ENCODE measurements around the gene METRN. TPM values are rescaled to one million over a fixed set of nuclear protein-coding genes. Genes with fewer than 3 reads are reported as not detected.
"Not testable (repeated sequence)": the region's sequence is repeated elsewhere in the genome, so short reads cannot be mapped to it uniquely, and the experiment has no call there.

METRN gene
- total RNA-seq, 1 donor from 2014 or later: 18.3 TPM

DNA sequence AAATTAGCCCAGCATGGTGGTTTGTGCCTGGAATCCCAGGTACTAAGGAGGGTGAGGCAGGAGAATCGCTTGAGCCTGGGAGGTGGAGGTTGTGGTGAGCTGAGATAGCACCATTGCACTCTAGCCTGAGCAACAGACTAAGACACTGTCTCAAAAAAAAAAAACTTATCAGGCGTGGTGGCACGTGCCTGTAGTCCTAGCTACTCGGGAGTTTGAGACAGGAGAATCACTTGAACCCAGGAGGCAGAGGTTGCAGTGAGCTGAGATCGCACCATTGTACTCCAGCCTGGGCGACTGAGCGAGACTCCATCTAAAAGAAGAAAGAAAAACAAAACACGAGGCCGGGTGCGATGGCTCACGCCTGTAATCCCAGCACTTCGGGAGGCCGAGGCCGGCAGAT, 28.0 kb downstream of the METRN start:
- not testable (repeated sequence) for H3K27ac ChIP-seq (ENCODE audit: low read depth, low read length); H3K36me3 ChIP-seq (ENCODE audit: control insufficient read depth in 3 of 3, insufficient read depth in 3 of 3, low read length in 3 of 3); H3K9ac ChIP-seq (ENCODE audit: low read depth in 1 of 3, low read length in 3 of 3); H3K4me3 ChIP-seq (ENCODE audit: low read length in 3 of 3); H3K9me3 ChIP-seq (ENCODE audit: control insufficient read depth in 3 of 3, low read length in 3 of 3)
- H3K27me3 ChIP-seq (ENCODE audit: control insufficient read depth in 3 of 3, insufficient read depth in 3 of 3, low read length in 3 of 3): peaks cover 0 to 15% (median 4%) of the 10 kb centered on the region in 3 donors
- peaks cover 13 to 16% (median 14%) of the 10 kb centered on the region in 3 donors for H3K4me1 ChIP-seq (ENCODE audit: control insufficient read depth in 3 of 3, insufficient read depth in 3 of 3, low read length in 3 of 3)

DNA sequence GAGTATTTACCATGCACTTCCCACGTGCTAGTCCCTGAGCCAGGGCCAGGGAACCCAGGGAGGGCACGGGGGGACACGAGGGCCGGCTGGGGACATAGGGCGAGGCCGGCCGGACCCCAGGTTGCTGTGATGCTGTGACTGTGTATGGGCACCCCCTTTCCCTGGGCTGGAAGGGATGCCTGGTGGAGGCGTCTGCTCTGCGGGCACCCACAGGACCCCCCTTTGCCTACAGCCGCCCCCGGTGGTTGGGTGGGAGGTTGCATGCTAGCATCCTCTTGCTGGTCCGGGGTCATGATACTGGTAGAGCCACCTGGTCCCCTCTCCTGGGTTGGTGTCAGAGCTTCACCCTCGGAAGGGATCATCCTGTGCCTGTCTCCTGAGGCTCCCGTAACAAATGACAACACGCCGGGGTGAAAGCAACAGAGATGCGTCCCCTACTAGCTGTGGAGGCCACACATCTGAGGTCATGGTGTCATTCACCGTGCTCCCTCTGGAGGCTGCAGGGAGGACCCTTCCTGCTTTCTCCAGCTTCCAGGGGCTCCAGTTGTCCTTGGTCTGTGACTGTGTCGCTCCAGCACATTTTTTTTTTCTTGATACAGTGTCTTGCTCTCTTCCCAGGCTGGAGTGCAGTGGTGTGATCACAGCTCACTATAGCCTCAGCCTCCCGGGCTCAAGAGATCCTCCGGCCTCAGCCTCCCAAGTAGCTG, 29.0 kb downstream of the METRN start:
- Histone ChIP-seq H3K27me3 (ENCODE audit: control insufficient read depth in 3 of 3, insufficient read depth in 3 of 3, low read length in 3 of 3) (peaks cover 0 to 15% (median 4%) of the 10 kb centered on the region in 3 donors), H3K27ac (ENCODE audit: low read depth, low read length) (no peak overlapping the region), H3K9ac (ENCODE audit: low read depth in 1 of 3, low read length in 3 of 3) (no peak overlapping the region), H3K36me3 (ENCODE audit: control insufficient read depth in 3 of 3, insufficient read depth in 3 of 3, low read length in 3 of 3) (peaks cover 0 to 6% (median 3%) of the 10 kb centered on the region in 3 donors), H3K9me3 (ENCODE audit: control insufficient read depth in 3 of 3, low read length in 3 of 3) (no peaks in the 10 kb centered on the region), H3K4me3 (ENCODE audit: low read length in 3 of 3) (no peak overlapping the region), H3K4me1 (ENCODE audit: control insufficient read depth in 3 of 3, insufficient read depth in 3 of 3, low read length in 3 of 3) (peaks cover 13 to 16% (median 14%) of the 10 kb centered on the region in 3 donors)

DNA sequence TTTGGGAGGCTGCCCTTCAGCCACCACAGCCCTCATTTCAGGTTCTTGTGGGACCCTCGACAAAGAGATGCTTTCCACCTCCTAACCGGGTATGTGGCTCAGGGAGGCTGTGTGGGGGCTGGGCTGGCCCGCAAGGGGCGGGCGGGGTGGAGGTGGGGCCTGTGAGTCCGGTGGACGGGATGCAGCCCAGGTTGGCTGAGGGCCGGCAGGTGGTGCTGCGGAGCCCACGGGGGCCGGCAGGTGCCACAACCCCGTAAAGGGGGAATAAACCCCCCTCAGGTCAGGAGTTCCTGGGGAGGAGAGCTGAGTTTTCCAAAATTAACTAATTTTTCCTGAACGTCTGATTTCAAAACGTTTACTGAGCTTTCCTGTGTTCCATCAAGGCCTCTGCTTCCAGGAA, 30.8 kb downstream of the METRN start:
- Histone ChIP-seq H3K9ac (ENCODE audit: low read depth in 1 of 3, low read length in 3 of 3) (no peak overlapping the region), H3K27me3 (ENCODE audit: control insufficient read depth in 3 of 3, insufficient read depth in 3 of 3, low read length in 3 of 3) (peaks cover 0 to 19% (median 4%) of the 10 kb centered on the region in 3 donors), H3K4me1 (ENCODE audit: control insufficient read depth in 3 of 3, insufficient read depth in 3 of 3, low read length in 3 of 3) (peaks cover 3 to 4% (median 3%) of the 10 kb centered on the region in 3 donors), H3K4me3 (ENCODE audit: low read length in 3 of 3) (no peak overlapping the region), H3K9me3 (ENCODE audit: control insufficient read depth in 3 of 3, low read length in 3 of 3) (no peaks in the 10 kb centered on the region), H3K36me3 (ENCODE audit: control insufficient read depth in 3 of 3, insufficient read depth in 3 of 3, low read length in 3 of 3) (no peaks in the 10 kb centered on the region), H3K27ac (ENCODE audit: low read depth, low read length) (no peak overlapping the region)

DNA sequence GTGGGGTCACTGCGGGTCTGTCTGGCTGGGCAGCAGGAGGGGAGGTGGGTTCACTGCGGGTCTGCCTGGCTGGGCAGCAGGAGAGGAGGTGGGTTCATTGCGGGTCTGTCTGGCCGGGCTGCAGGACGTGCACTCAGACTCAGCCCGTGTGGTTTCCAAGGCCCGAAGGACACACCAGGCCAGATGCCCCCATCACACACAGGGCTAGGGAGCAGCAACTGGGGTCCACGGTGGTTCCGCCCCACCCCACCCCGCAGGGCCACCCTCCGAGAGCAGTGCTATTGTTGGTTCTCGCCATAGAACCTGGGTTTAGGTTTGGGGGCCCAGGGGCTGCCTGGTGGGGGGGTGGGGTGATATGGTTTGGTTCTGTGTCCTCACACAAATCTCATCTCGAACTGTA, 31.7 kb downstream of the METRN start:
- Histone ChIP-seq H3K9ac (ENCODE audit: low read depth in 1 of 3, low read length in 3 of 3) (no peak overlapping the region), H3K4me3 (ENCODE audit: low read length in 3 of 3) (no peak overlapping the region), H3K27me3 (ENCODE audit: control insufficient read depth in 3 of 3, insufficient read depth in 3 of 3, low read length in 3 of 3) (peaks cover 8 to 27% (median 10%) of the 10 kb centered on the region in 3 donors), H3K36me3 (ENCODE audit: control insufficient read depth in 3 of 3, insufficient read depth in 3 of 3, low read length in 3 of 3) (no peaks in the 10 kb centered on the region), H3K9me3 (ENCODE audit: control insufficient read depth in 3 of 3, low read length in 3 of 3) (no peaks in the 10 kb centered on the region), H3K27ac (ENCODE audit: low read depth, low read length) (no peak overlapping the region), H3K4me1 (ENCODE audit: control insufficient read depth in 3 of 3, insufficient read depth in 3 of 3, low read length in 3 of 3) (no peaks in the 10 kb centered on the region)

DNA sequence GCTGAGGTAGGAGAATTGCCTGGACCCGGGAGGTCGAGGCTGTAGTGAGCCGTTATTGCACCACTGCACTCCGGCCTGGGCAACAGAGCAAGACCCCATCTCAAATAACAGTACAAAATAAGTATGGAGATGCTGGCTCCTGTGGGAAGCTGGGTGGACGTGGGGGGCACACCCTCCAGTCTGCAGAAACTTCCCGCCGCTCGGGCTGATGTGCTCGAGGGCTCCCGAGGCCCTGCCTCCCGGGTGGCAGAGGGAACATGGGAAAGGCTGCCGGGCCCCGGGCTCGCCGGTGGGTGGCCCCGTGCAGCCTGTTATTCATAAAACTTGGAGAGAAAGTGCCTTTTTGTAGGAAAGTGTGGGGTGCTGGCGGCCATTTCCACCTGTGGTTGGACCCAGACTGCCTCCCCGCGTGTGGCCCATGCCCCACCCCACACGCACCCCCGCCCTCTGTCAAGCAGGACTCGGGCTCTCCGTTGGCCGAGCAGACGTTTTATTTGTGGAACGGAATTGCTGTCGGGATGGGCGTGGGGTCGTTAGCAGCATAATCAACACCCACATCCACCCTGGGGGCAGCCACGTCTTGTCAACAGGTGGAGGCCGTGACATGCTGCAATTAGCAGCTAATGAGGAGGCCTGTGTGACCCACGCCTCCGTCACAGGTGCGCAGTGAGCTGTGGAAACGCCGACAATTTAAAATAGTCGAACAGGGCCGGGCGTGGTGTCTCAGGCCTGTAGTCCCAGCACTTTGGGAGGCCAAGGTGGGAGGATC, 33.2 kb downstream of the METRN start:
- no peaks in the 10 kb centered on the region for H3K36me3 ChIP-seq (ENCODE audit: control insufficient read depth in 3 of 3, insufficient read depth in 3 of 3, low read length in 3 of 3)
- no peak overlapping the region for H3K27ac ChIP-seq (ENCODE audit: low read depth, low read length)
- H3K4me1 ChIP-seq (ENCODE audit: control insufficient read depth in 3 of 3, insufficient read depth in 3 of 3, low read length in 3 of 3): peaks cover 0 to 4% (median 0%) of the 10 kb centered on the region in 3 donors
- peaks cover 17 to 33% (median 20%) of the 10 kb centered on the region in 3 donors for H3K27me3 ChIP-seq (ENCODE audit: control insufficient read depth in 3 of 3, insufficient read depth in 3 of 3, low read length in 3 of 3)
- no peaks in the 10 kb centered on the region for H3K9me3 ChIP-seq (ENCODE audit: control insufficient read depth in 3 of 3, low read length in 3 of 3)
- no peak overlapping the region for H3K4me3 ChIP-seq (ENCODE audit: low read length in 3 of 3)
- no peak overlapping the region for H3K9ac ChIP-seq (ENCODE audit: low read depth in 1 of 3, low read length in 3 of 3)

DNA sequence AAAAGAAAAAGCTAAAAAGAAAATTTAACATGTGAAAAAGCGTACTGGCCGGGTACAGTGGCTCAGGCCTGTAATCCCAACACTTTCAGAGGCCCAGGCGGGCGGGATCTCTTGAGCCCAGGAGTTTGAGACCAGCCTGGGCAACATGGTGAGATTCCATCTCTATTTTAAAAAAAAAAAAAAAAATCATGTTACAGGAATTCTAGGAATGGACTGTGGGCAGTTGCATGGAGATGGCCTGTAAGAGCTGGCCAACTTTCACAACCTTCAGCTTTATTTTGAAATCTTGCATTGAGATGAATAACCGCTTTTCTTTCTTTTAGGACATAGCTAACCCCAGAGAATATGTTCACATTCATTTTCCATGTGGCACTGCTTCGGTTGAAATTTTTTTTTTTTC, 34.1 kb downstream of the METRN start:
- H3K27me3 ChIP-seq (ENCODE audit: control insufficient read depth in 3 of 3, insufficient read depth in 3 of 3, low read length in 3 of 3): peaks cover 20 to 31% (median 26%) of the 10 kb centered on the region in 3 donors
- H3K4me1 ChIP-seq (ENCODE audit: control insufficient read depth in 3 of 3, insufficient read depth in 3 of 3, low read length in 3 of 3): peaks cover 0 to 4% (median 0%) of the 10 kb centered on the region in 3 donors
- H3K9ac ChIP-seq (ENCODE audit: low read depth in 1 of 3, low read length in 3 of 3): no peak overlapping the region
- H3K4me3 ChIP-seq (ENCODE audit: low read length in 3 of 3): no peak overlapping the region
- H3K36me3 ChIP-seq (ENCODE audit: control insufficient read depth in 3 of 3, insufficient read depth in 3 of 3, low read length in 3 of 3): no peaks in the 10 kb centered on the region
- no peaks in the 10 kb centered on the region for H3K9me3 ChIP-seq (ENCODE audit: control insufficient read depth in 3 of 3, low read length in 3 of 3)
- H3K27ac ChIP-seq (ENCODE audit: low read depth, low read length): no peak overlapping the region

DNA sequence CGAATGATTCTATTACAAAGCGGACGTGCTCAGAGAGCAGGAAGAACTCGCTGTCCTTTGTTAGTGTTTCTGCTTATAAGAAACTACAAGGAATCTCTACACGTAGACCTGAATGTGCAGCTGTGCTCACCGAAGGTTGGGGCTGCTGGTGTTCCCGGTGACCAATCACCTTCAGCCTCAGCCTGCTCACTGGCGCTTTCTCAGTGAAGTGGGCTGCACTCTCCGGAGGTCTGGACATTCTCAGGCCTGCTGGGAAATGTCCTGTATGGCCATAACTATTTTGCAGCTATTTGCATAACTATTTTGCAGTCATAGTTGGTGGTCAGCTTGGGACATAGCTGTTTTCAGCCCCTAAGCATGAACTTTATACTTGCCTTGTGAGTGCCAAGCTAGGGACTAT, 35.6 kb downstream of the METRN start:
- Histone ChIP-seq H3K4me3 (ENCODE audit: low read length in 3 of 3) (no peak overlapping the region), H3K27me3 (ENCODE audit: control insufficient read depth in 3 of 3, insufficient read depth in 3 of 3, low read length in 3 of 3) (peaks cover 17 to 30% (median 26%) of the 10 kb centered on the region in 3 donors), H3K9ac (ENCODE audit: low read depth in 1 of 3, low read length in 3 of 3) (no peak overlapping the region), H3K4me1 (ENCODE audit: control insufficient read depth in 3 of 3, insufficient read depth in 3 of 3, low read length in 3 of 3) (peaks cover 0 to 4% (median 0%) of the 10 kb centered on the region in 3 donors), H3K9me3 (ENCODE audit: control insufficient read depth in 3 of 3, low read length in 3 of 3) (no peaks in the 10 kb centered on the region), H3K27ac (ENCODE audit: low read depth, low read length) (no peak overlapping the region), H3K36me3 (ENCODE audit: control insufficient read depth in 3 of 3, insufficient read depth in 3 of 3, low read length in 3 of 3) (no peaks in the 10 kb centered on the region)

DNA sequence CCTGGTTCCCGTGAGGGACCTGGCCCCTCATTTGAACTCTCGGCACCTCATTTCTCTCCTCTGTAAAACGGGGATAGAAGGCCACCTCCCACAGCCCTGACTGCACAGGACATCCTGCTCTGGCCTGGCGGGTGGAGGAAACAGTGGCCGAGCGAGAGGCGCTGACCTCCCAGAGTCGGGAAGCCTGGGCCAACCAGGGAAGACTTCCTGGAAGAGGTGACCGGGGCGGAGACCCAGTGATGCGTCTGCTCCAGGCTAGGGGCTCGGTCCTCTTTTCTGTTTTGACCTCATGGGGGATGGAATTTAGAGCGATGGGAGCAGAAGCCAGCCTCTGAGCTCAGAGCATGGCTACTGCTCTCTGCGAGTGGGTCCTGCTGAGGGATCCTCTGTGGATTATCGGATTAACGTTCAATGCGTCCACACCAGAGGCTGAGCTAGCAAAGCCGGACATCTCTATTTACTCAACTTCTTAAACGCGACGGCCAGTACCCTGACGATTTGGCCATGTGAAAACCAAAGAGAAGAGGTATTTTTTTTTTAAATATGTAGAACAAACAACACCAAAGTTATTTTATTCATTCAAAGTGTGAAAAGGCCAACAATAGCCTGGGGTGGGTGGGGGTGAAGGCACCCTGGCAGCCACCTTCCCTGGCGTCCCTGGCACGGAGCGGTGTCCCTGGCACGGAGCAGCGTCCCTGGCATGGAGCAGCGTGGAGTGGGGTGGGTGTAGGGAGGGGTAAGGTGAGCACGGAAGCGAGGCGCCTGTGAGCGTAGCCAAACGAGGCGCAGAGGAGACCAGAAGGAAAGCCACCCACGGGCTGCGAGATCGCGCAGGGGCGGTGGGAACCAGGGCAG, 36.5 kb downstream of the METRN start:
- Histone ChIP-seq H3K4me3 (ENCODE audit: low read length in 3 of 3) (no peak overlapping the region), H3K27ac (ENCODE audit: low read depth, low read length) (no peak overlapping the region), H3K27me3 (ENCODE audit: control insufficient read depth in 3 of 3, insufficient read depth in 3 of 3, low read length in 3 of 3) (peaks cover 20 to 33% (median 28%) of the 10 kb centered on the region in 3 donors)

DNA sequence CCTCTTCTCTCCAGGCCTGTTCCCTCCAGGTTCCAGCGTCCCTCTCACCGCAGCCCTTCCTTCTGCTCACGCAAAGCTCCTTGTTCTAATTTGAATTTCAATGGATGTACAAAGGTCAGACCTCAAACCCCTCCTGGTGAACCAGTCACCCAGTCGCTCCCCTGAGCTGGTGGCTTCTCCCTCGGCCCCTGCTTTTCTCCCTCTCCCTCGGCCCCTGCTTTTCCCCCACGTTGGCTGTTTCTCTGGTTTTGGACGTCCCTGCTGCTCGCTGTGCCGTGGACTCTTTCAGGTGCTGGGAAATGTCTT, 37.0 kb downstream of the METRN start:
- Histone ChIP-seq H3K27ac (ENCODE audit: low read depth, low read length) (no peak overlapping the region), H3K36me3 (ENCODE audit: control insufficient read depth in 3 of 3, insufficient read depth in 3 of 3, low read length in 3 of 3) (no peaks in the 10 kb centered on the region), H3K4me1 (ENCODE audit: control insufficient read depth in 3 of 3, insufficient read depth in 3 of 3, low read length in 3 of 3) (peaks cover 0 to 4% (median 0%) of the 10 kb centered on the region in 3 donors), H3K27me3 (ENCODE audit: control insufficient read depth in 3 of 3, insufficient read depth in 3 of 3, low read length in 3 of 3) (peaks cover 20 to 33% (median 29%) of the 10 kb centered on the region in 3 donors), H3K4me3 (ENCODE audit: low read length in 3 of 3) (no peak overlapping the region), H3K9me3 (ENCODE audit: control insufficient read depth in 3 of 3, low read length in 3 of 3) (no peaks in the 10 kb centered on the region), H3K9ac (ENCODE audit: low read depth in 1 of 3, low read length in 3 of 3) (no peak overlapping the region)

More for the DNA sequence above, 36.5 kb downstream of the METRN start:
- Histone ChIP-seq H3K9ac (ENCODE audit: low read depth in 1 of 3, low read length in 3 of 3) (no peak overlapping the region), H3K4me1 (ENCODE audit: control insufficient read depth in 3 of 3, insufficient read depth in 3 of 3, low read length in 3 of 3) (peaks cover 0 to 4% (median 0%) of the 10 kb centered on the region in 3 donors), H3K9me3 (ENCODE audit: control insufficient read depth in 3 of 3, low read length in 3 of 3) (no peaks in the 10 kb centered on the region), H3K36me3 (ENCODE audit: control insufficient read depth in 3 of 3, insufficient read depth in 3 of 3, low read length in 3 of 3) (no peaks in the 10 kb centered on the region)

All from skeletal muscle tissue (tissue), 4 donors.